BJ (cell line): ENCODE data around the gene SMAD7. TPM values are rescaled to one million over a fixed set of nuclear protein-coding genes. Genes with fewer than 3 reads are reported as not detected.

Experiments used
- CTCF ChIA-PET: fragments of 350-600 bp; formaldehyde crosslinking; extraction: SDS; loops from one replicate; lab custom pipeline; 2021; ENCODE audit warnings: antibody characterized with exemption, inconsistent platforms; lab: Yijun Ruan, JAX
- POLR2A ChIA-PET: fragments of 300-600 bp; sonication (Branson Sonifier 250); formaldehyde crosslinking; extraction: SDS; loops from one replicate; lab custom pipeline; 2021; ENCODE audit warnings: antibody characterized with exemption; lab: Charles Lee
- DNase-seq: peaks from one replicate; pipeline ENCODE4 v3.0.0-alpha.2; 2011; ENCODE audit warnings: low read depth
- H3K27me3 ChIP-seq: 2 replicates; pipeline ENCODE4 v1.6.0; 2011; ENCODE audit warnings: low read length; ENCODE audit not compliant: control insufficient read depth, insufficient read depth
- H3K36me3 ChIP-seq: 2 replicates; pipeline ENCODE4 v1.5.1; 2011; ENCODE audit warnings: low read length; ENCODE audit not compliant: control insufficient read depth, insufficient read depth
- H3K4me3 ChIP-seq: 2 replicates; pipeline ENCODE4 v1.5.1; 2011; ENCODE audit warnings: low read depth, mild to moderate bottlenecking, control low read depth, low read length
- CTCF ChIP-seq: IDR thresholded peaks from 2 replicates; pipeline ENCODE4 v1.5.1; 2011; ENCODE audit warnings: low read depth, mild to moderate bottlenecking, control low read depth, inconsistent platforms, low read length, moderate library complexity; ENCODE audit not compliant: insufficient read depth
- polyA plus RNA-seq: library from polyadenylated mRNA; depleted of rRNA; stranded (reverse); fragments of >200 nt; gene quantifications from 2 replicates; pipeline ENCODE4 v1.2.3, GENCODE V29; 2011

The SMAD7 gene
- polyA plus RNA-seq, 1 experiment = 24.2 TPM

- Histone ChIP-seq H3K27me3 (no peaks in the 10 kb centered on the region), H3K36me3 (no peaks in the 10 kb centered on the region), H3K4me3 (no peak overlapping the region)
- DNase-seq = no peak
- POLR2A ChIA-PET = no interaction called here
- CTCF ChIA-PET = interaction anchor here (0.8 kb wide), 1 partner anchor 11 kb away, joined by 3 read pairs; no protein-coding TSS in a partner anchor
- no peak for TF ChIP-seq CTCF
These were observed 45.8 kb downstream of the SMAD7 start for GRCh38 chr18:48904847-48905394.

- Histone ChIP-seq H3K4me3 (no peak overlapping the region), H3K36me3 (no peaks in the 10 kb centered on the region), H3K27me3 (no peaks in the 10 kb centered on the region)
- ChIA-PET POLR2A (no interaction called here), CTCF (interaction anchor here (0.8 to 1.0 kb wide), 2 partner anchors 12 to 15 kb away, joined by 3 read pairs; no protein-coding TSS in a partner anchor)
- DNase-seq = no peak
- TF ChIP-seq CTCF = no peak
These were observed 46.7 kb downstream of the SMAD7 start for GRCh38 chr18:48904091-48904490.

GRCh38 chr18:48902856-48903601 is 47.7 kb downstream of the SMAD7 start:
- POLR2A ChIA-PET = no interaction called here
- TF ChIP-seq CTCF = no peak
- DNase-seq = no peak
- H3K36me3 ChIP-seq = no peaks in the 10 kb centered on the region
- CTCF ChIA-PET = interaction anchor here (1.0 kb wide), 2 partner anchors 16 to 191 kb away, joined by 3 read pairs; no protein-coding TSS in a partner anchor
- no peak overlapping the region for H3K4me3 ChIP-seq
- no peaks in the 10 kb centered on the region for H3K27me3 ChIP-seq

GRCh38 chr18:48902023-48902855 is 48.5 kb downstream of the SMAD7 start:
- no peak for TF ChIP-seq CTCF
- no peaks in the 10 kb centered on the region for H3K27me3 ChIP-seq
- ChIA-PET POLR2A (no interaction called here), CTCF (interaction anchor here (0.5 to 1.6 kb wide), 3 partner anchors 11 to 190 kb away, joined by 3 to 4 read pairs (median 3); no protein-coding TSS in a partner anchor)
- H3K36me3 ChIP-seq = no peaks in the 10 kb centered on the region
- peak; percentile 20 for DNase-seq
- no peak overlapping the region for H3K4me3 ChIP-seq
